ENCODE measurements around the gene INTS4. TPM values are rescaled to one million over a fixed set of nuclear protein-coding genes. Genes with fewer than 3 reads are reported as not detected.

Gene INTS4
- total RNA-seq, 2 donors from 2014 or later: 50.4 to 52.3 TPM

- Mint-ChIP-seq H3K9me3 (no peaks in the 10 kb centered on the region), H3K4me1 (ENCODE audit: low read depth) (no peaks in the 10 kb centered on the region), H3K4me3 (no peak overlapping the region), H3K27ac (no peak overlapping the region), H3K36me3 (ENCODE audit: insufficient read depth in 2 of 2) (no peaks in the 10 kb centered on the region), H3K27me3 (ENCODE audit: low read depth) (no peaks in the 10 kb centered on the region)
- DNase-seq: no peak
- no peak for ATAC-seq (replicated peaks in 1 of 2)
These were observed 165.5 kb downstream of the INTS4 start for GRCh38 chr11:77828926-77829325.

Other genes starting within 250 kb of the INTS4 start
- gene RSF1, start 173.9 kb downstream of the INTS4 start, total RNA-seq: 10 to 100 TPM; 57.6 to 69.9 TPM
- gene AAMDC, start 173.5 kb downstream of the INTS4 start, total RNA-seq: 10 to 100 TPM; 10.5 to 14.7 TPM
- under 1 TPM in 1 of 2 donors, not detected in 1; 0.34 TPM for gene KCTD14, start 28.6 kb upstream of the INTS4 start, total RNA-seq
- gene THRSP, start 69.2 kb upstream of the INTS4 start, total RNA-seq: not detected
- gene NDUFC2, start 85.2 kb upstream of the INTS4 start, total RNA-seq: 100 to 1,000 TPM; 190 to 199 TPM
- 10 to 100 TPM; 45.6 to 47.9 TPM for gene ALG8, start 145.0 kb upstream of the INTS4 start, total RNA-seq
- 10 to 100 TPM; 22.4 to 31.8 TPM for gene KCTD21, start 194.0 kb upstream of the INTS4 start, total RNA-seq
- gene USP35, start 194.3 kb upstream of the INTS4 start, total RNA-seq: 10 to 100 TPM; 17.3 to 18.9 TPM

All from activated T-cell treated with anti-CD3 and anti-CD28 coated beads, Interleukin-2, amount 50 U/mL, for 72 hours (primary cell).